CD4-positive, alpha-beta T cell (primary cell): ENCODE data around the gene ANXA9. TPM values are rescaled to one million over a fixed set of nuclear protein-coding genes. Genes with fewer than 3 reads are reported as not detected.

Experiments used
- ATAC-seq: fragments of 200-7000 bp; cut with Tn5 transposase; one replicate; pipeline ENCODE4 v1.10.0; 2022; ENCODE audit warnings: mild to moderate bottlenecking; ENCODE audit not compliant: poor library complexity
- CTCF ChIA-PET: fragments of 350-600 bp; sonication (Branson Sonifier 250); formaldehyde crosslinking; loops from one replicate; lab custom pipeline; 2021; ENCODE audit warnings: antibody characterized with exemption, inconsistent platforms; lab: Charles Lee
- POLR2A ChIA-PET: fragments of 350-600 bp; sonication (Branson Sonifier 250); formaldehyde crosslinking; loops from one replicate; lab custom pipeline; 2021; ENCODE audit warnings: antibody characterized with exemption, inconsistent platforms; lab: Charles Lee
- DNase-seq, 14 experiments: peaks; one replicate each; pipeline ENCODE4 v3.0.0-alpha.2; 2013 to 2020; ENCODE audit warnings: mixed read lengths in 2 of 14
- H3K27ac ChIP-seq, 2 donors: one replicate each; pipeline versions ENCODE4 v1.5.1 to v1.7.0; 2013; ENCODE audit warnings: low read length in 2 of 2, low read depth in 1 of 2, mild to moderate bottlenecking in 1 of 2
- H3K27me3 ChIP-seq, 2 experiments: 1 replicate in 1 of 2; 2 replicates in 1 of 2; pipeline versions ENCODE4 v1.6.1 to v1.7.0; 2013; ENCODE audit warnings: low read length in 2 of 2, control low read depth in 1 of 2, mild to moderate bottlenecking in 1 of 2, moderate library complexity in 1 of 2; ENCODE audit not compliant: insufficient read depth in 2 of 2, control insufficient read depth in 1 of 2
- H3K36me3 ChIP-seq: one replicate; pipeline ENCODE4 v1.6.1; 2013; ENCODE audit warnings: low read length, control low read depth; ENCODE audit not compliant: insufficient read depth
- H3K4me1 ChIP-seq: one replicate; pipeline ENCODE4 v1.6.1; 2013; ENCODE audit warnings: low read length, control low read depth; ENCODE audit not compliant: insufficient read depth
- H3K4me3 ChIP-seq: one replicate; pipeline ENCODE4 v1.5.1; 2013; ENCODE audit warnings: mild to moderate bottlenecking, low read length, moderate library complexity
- H3K9me3 ChIP-seq, 2 experiments: 1 replicate in 1 of 2; 2 replicates in 1 of 2; pipeline versions ENCODE4 v1.6.1 to v1.7.0; 2013; ENCODE audit warnings: low read length in 2 of 2, mild to moderate bottlenecking in 2 of 2, control low read depth in 1 of 2, moderate library complexity in 1 of 2; ENCODE audit not compliant: control insufficient read depth in 1 of 2, insufficient read depth in 1 of 2
- H3K27ac Mint-ChIP-seq: one replicate; pipeline ENCODE4 v1.8.0; 2020; ENCODE audit warnings: mixed read lengths
- H3K27me3 Mint-ChIP-seq: one replicate; pipeline ENCODE4 v1.8.0; 2021; ENCODE audit warnings: mixed read lengths
- H3K36me3 Mint-ChIP-seq: one replicate; pipeline ENCODE4 v1.8.0; 2021; ENCODE audit warnings: low read depth, mixed read lengths
- H3K4me1 Mint-ChIP-seq: one replicate; pipeline ENCODE4 v1.8.0; 2021; ENCODE audit warnings: low read depth, mixed read lengths
- H3K4me3 Mint-ChIP-seq: one replicate; pipeline ENCODE4 v1.8.0; 2020; ENCODE audit warnings: mild to moderate bottlenecking, mixed read lengths
- H3K9me3 Mint-ChIP-seq: one replicate; pipeline ENCODE4 v1.8.0; 2020; ENCODE audit warnings: mixed read lengths
- intact Hi-C, 2 experiments: fragments of 100-400 bp; cut with DNase I in 1 of 2; cut with micrococcal nuclease in 1 of 2; formaldehyde crosslinking; loops; one replicate each; pipeline versions ENCODE4 v1.15.1 to v1.9.0; 2023 to 2025; cut with DNase I, micrococcal nuclease
- total RNA-seq, 174 experiments: library from RNA in 2 of 174; stranded (reverse) in 2 of 174; gene quantifications; one replicate each; pipeline ENCODE4 v1.2.3 and lab custom pipeline; 2021 to 2026
- TF ChIP-seq, protein P1 (sequence below): fragments of 200-600 bp; IDR thresholded peaks from one replicate; pipeline ENCODE4 v1.8.0; 2022; ENCODE audit warnings: antibody characterized with exemption, mild to moderate bottlenecking

ANXA9 gene
- total RNA-seq, 2 experiments from 2014 or later: not detected

GRCh38 chr1:150995896-150996295, 13.8 kb downstream of the ANXA9 start:
- TF ChIP-seq, protein P1, sequence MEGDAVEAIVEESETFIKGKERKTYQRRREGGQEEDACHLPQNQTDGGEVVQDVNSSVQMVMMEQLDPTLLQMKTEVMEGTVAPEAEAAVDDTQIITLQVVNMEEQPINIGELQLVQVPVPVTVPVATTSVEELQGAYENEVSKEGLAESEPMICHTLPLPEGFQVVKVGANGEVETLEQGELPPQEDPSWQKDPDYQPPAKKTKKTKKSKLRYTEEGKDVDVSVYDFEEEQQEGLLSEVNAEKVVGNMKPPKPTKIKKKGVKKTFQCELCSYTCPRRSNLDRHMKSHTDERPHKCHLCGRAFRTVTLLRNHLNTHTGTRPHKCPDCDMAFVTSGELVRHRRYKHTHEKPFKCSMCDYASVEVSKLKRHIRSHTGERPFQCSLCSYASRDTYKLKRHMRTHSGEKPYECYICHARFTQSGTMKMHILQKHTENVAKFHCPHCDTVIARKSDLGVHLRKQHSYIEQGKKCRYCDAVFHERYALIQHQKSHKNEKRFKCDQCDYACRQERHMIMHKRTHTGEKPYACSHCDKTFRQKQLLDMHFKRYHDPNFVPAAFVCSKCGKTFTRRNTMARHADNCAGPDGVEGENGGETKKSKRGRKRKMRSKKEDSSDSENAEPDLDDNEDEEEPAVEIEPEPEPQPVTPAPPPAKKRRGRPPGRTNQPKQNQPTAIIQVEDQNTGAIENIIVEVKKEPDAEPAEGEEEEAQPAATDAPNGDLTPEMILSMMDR: peak; percentile 96
- Histone ChIP-seq H3K27ac (peak overlapping the region in 1 of 2 donors; percentile 26), H3K9me3 (no peaks in the 10 kb centered on the region), H3K27me3 (no peaks in the 10 kb centered on the region), H3K4me3 (no peak overlapping the region), H3K36me3 (peaks cover 41% of the 10 kb centered on the region), H3K4me1 (peaks cover 27% of the 10 kb centered on the region)
- H3K27me3 Mint-ChIP-seq: no peaks in the 10 kb centered on the region
- peak overlapping the region; percentile 65 for H3K27ac Mint-ChIP-seq
- DNase-seq (peak in 6 of 14 experiments; percentile 15 to 65 (median 42)), ATAC-seq (peak; percentile 60)
- no peaks in the 10 kb centered on the region for H3K9me3 Mint-ChIP-seq
- H3K4me3 Mint-ChIP-seq: no peak overlapping the region
- ChIA-PET POLR2A (interaction anchor here (0.8 to 1.4 kb wide), 4 partner anchors 9 to 435 kb away, joined by 3 to 7 read pairs (median 4); partner anchors contain the start of gene MINDY1), CTCF (interaction anchor here (0.5 to 2.9 kb wide), 10 partner anchors 10 to 163 kb away, joined by 3 to 29 read pairs (median 4); partner anchors contain the start of gene MINDY1)
- H3K4me1 Mint-ChIP-seq: peaks cover 16% of the 10 kb centered on the region
- H3K36me3 Mint-ChIP-seq: peaks cover 50% of the 10 kb centered on the region
- intact Hi-C loops: loop anchor here (1.0 to 5.0 kb wide), 3 partner anchors 434 to 534 kb away; no protein-coding TSS in a partner anchor

- H3K27ac ChIP-seq: no peak overlapping the region
- H3K4me1 Mint-ChIP-seq: peaks cover 30% of the 10 kb centered on the region
These were observed 15.2 kb downstream of the ANXA9 start for GRCh38 chr1:150997126-150997872.

DNA sequence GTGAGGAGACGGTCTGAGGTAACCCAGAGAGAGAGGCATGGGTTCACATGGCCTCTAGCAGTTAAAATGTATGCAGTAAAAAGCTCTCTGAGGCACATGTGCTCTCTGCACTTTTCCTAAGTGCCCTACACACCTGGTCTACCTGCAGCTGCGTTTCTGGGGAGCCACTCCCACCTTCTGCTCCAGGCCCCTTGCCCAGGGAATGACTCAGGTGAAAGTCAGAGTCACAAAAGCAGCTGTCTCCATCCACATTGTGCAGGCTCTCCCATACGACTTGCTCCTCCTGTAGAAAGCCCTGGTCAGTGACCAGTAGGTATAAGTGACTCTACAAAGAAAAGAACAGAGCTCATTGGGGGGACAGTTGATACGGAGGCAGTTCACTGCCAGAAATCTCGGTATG, 15.9 kb downstream of the ANXA9 start:
- H3K27ac ChIP-seq: no peak overlapping the region
- peaks cover 36% of the 10 kb centered on the region for H3K4me1 Mint-ChIP-seq
- no peak overlapping the region for H3K4me3 ChIP-seq
- H3K9me3 Mint-ChIP-seq: no peaks in the 10 kb centered on the region
- no peak overlapping the region for H3K4me3 Mint-ChIP-seq
- POLR2A ChIA-PET: interaction anchor here (0.6 to 0.9 kb wide), 2 partner anchors 192 to 224 kb away, joined by 3 read pairs; partner anchors contain the start of gene VPS72
- ATAC-seq (no peak), DNase-seq (no peak)
- CTCF ChIA-PET: interaction anchor here (0.8 kb wide), 1 partner anchor 73 kb away, joined by 3 read pairs; no protein-coding TSS in a partner anchor
- peaks cover 70% of the 10 kb centered on the region for H3K36me3 Mint-ChIP-seq
- H3K27ac Mint-ChIP-seq: no peak overlapping the region
- peaks cover 47% of the 10 kb centered on the region for H3K4me1 ChIP-seq
- peaks cover 60% of the 10 kb centered on the region for H3K36me3 ChIP-seq
- no peaks in the 10 kb centered on the region for H3K27me3 ChIP-seq
- H3K9me3 ChIP-seq: no peaks in the 10 kb centered on the region
- no peaks in the 10 kb centered on the region for H3K27me3 Mint-ChIP-seq
- TF ChIP-seq, protein P1: no peak
- intact Hi-C loops: loop anchor here in 1 of 2 experiments (5.0 kb wide), 2 partner anchors 436 to 536 kb away; no protein-coding TSS in a partner anchor

More at GRCh38 chr1:150997126-150997872, 15.2 kb downstream of the ANXA9 start:
- no peak for DNase-seq
- ATAC-seq: no peak
- Mint-ChIP-seq H3K4me3 (no peak overlapping the region), H3K27me3 (no peaks in the 10 kb centered on the region), H3K36me3 (peaks cover 64% of the 10 kb centered on the region), H3K27ac (no peak overlapping the region), H3K9me3 (no peaks in the 10 kb centered on the region)
- POLR2A ChIA-PET: interaction anchor here (0.6 to 1.4 kb wide), 3 partner anchors 9 to 224 kb away, joined by 3 to 7 read pairs (median 3); partner anchors contain the start of genes MINDY1 and VPS72
- intact Hi-C loops: loop anchor here in 1 of 2 experiments (5.0 kb wide), 2 partner anchors 435 to 535 kb away; no protein-coding TSS in a partner anchor
- Histone ChIP-seq H3K4me1 (peaks cover 41% of the 10 kb centered on the region), H3K9me3 (no peaks in the 10 kb centered on the region), H3K27me3 (no peaks in the 10 kb centered on the region), H3K36me3 (peaks cover 55% of the 10 kb centered on the region), H3K4me3 (no peak overlapping the region)
- CTCF ChIA-PET: interaction anchor here (0.8 to 2.9 kb wide), 3 partner anchors 9 to 74 kb away, joined by 3 to 29 read pairs (median 15); partner anchors contain the start of gene MINDY1
- TF ChIP-seq, protein P1: no peak
